Epithelial cell of proximal tubule (primary cell): ENCODE data around the gene PRR35. TPM values are rescaled to one million over a fixed set of nuclear protein-coding genes. Genes with fewer than 3 reads are reported as not detected.

Experiments
- total RNA-seq: library from RNA; depleted of rRNA; stranded (reverse); fragments of >200 nt; gene quantifications from 2 replicates; pipeline ENCODE4 v1.2.3, GENCODE V29; 2015

The PRR35 gene
- total RNA-seq, 1 donor from 2014 or later: not detected

Other genes starting within 250 kb of the PRR35 start
- 33.9 and 36.0 TPM in 2 replicates for gene AXIN1, start 207.7 kb upstream of the PRR35 start, total RNA-seq
- 188 and 253 TPM in 2 replicates for gene MRPL28, start 189.9 kb upstream of the PRR35 start, total RNA-seq
- gene PGAP6, start 178.4 kb upstream of the PRR35 start, total RNA-seq: 69.3 and 87.2 TPM in 2 replicates
- 82.3 and 93.2 TPM in 2 replicates for gene NME4, start 163.2 kb upstream of the PRR35 start, total RNA-seq
- 12.9 and 20.8 TPM in 2 replicates for gene DECR2, start 158.5 kb upstream of the PRR35 start, total RNA-seq
- gene RAB11FIP3, start 134.7 kb upstream of the PRR35 start, total RNA-seq: 26.6 and 29.1 TPM in 2 replicates
- gene CAPN15, start 32.7 kb upstream of the PRR35 start, total RNA-seq: 54.4 and 75.1 TPM in 2 replicates
- 0.35 and 0.51 TPM in 2 replicates for gene NHLRC4, start 6.6 kb downstream of the PRR35 start, total RNA-seq
- 45.3 and 60.9 TPM in 2 replicates for gene PIGQ, start 9.6 kb downstream of the PRR35 start, total RNA-seq
- gene RAB40C, start 29.7 kb downstream of the PRR35 start, total RNA-seq: 9.9 and 16.6 TPM in 2 replicates
- 0.07 TPM in 1 of 2 replicates, not detected in the other for gene WFIKKN1, start 70.6 kb downstream of the PRR35 start, total RNA-seq
- 206 and 224 TPM in 2 replicates for gene METTL26, start 75.9 kb downstream of the PRR35 start, total RNA-seq
- gene MCRIP2, start 81.4 kb downstream of the PRR35 start, total RNA-seq: 58.2 and 70.3 TPM in 2 replicates
- gene WDR90, start 89.0 kb downstream of the PRR35 start, total RNA-seq: 22.0 and 45.6 TPM in 2 replicates
- gene RHOT2, start 107.7 kb downstream of the PRR35 start, total RNA-seq: 73.8 and 85.8 TPM in 2 replicates
- gene RHBDL1, start 115.3 kb downstream of the PRR35 start, total RNA-seq: 0.43 and 1.2 TPM in 2 replicates
- gene STUB1, start 120.0 kb downstream of the PRR35 start, total RNA-seq: 158 and 202 TPM in 2 replicates
- 65.6 and 98.0 TPM in 2 replicates for gene JMJD8, start 123.9 kb downstream of the PRR35 start, total RNA-seq
- gene WDR24, start 130.0 kb downstream of the PRR35 start, total RNA-seq: 10.1 and 16.3 TPM in 2 replicates
- 0.07 and 0.46 TPM in 2 replicates for gene FBXL16, start 145.4 kb downstream of the PRR35 start, total RNA-seq
- gene METRN, start 154.7 kb downstream of the PRR35 start, total RNA-seq: 154 and 183 TPM in 2 replicates
- gene ANTKMT, start 160.8 kb downstream of the PRR35 start, total RNA-seq: 86.5 and 111 TPM in 2 replicates
- 1.9 and 4.9 TPM in 2 replicates for gene CCDC78, start 166.0 kb downstream of the PRR35 start, total RNA-seq
- gene HAGHL, start 166.7 kb downstream of the PRR35 start, total RNA-seq: 15.5 and 16.3 TPM in 2 replicates
- 19.3 and 31.4 TPM in 2 replicates for gene CIAO3, start 180.6 kb downstream of the PRR35 start, total RNA-seq
- 8.2 and 29.7 TPM in 2 replicates for gene MSLN, start 200.3 kb downstream of the PRR35 start, total RNA-seq
- gene RPUSD1, start 228.0 kb downstream of the PRR35 start, total RNA-seq: 31.0 and 82.5 TPM in 2 replicates
- 41.0 and 49.7 TPM in 2 replicates for gene CHTF18, start 228.2 kb downstream of the PRR35 start, total RNA-seq
- not detected in 2 replicates for gene GNG13, start 240.3 kb downstream of the PRR35 start, total RNA-seq